MM.1S (cell line): ENCODE measurements around the gene FAIM2.

ENCODE experiments used
- DNase-seq: peaks from one replicate; pipeline ENCODE4 v3.0.0-alpha.2; 2015
- H2AFZ ChIP-seq: fragments of 300-600 bp; sonication (generic); 2 replicates; pipeline ENCODE4 v1.6.0; 2016; ENCODE audit warnings: antibody characterized with exemption, low read length
- H3F3A ChIP-seq: fragments of 300-600 bp; sonication (generic); 2 replicates; pipeline ENCODE4 v1.6.1; 2016; ENCODE audit warnings: mild to moderate bottlenecking, antibody characterized with exemption, low read length, moderate library complexity, mixed read lengths; ENCODE audit not compliant: insufficient read depth
- H3K27ac ChIP-seq: fragments of 300-600 bp; sonication (generic); 2 replicates; pipeline ENCODE4 v1.5.1; 2016; ENCODE audit warnings: mild to moderate bottlenecking, low read length
- H3K27me3 ChIP-seq: fragments of 300-600 bp; sonication (generic); replicated peaks from 2 replicates; pipeline ENCODE4 v1.6.0; 2016; ENCODE audit warnings: low read length; ENCODE audit not compliant: insufficient read depth
- H3K36me3 ChIP-seq: fragments of 300-600 bp; sonication (generic); replicated peaks from 2 replicates; pipeline ENCODE4 v1.6.1; 2016; ENCODE audit warnings: mild to moderate bottlenecking, low read length, mixed read lengths; ENCODE audit not compliant: insufficient read depth
- H3K4me1 ChIP-seq: fragments of 300-600 bp; sonication (generic); 2 replicates; pipeline ENCODE4 v1.6.1; 2016; ENCODE audit warnings: low read length, mixed read lengths
- H3K4me2 ChIP-seq: fragments of 300-600 bp; sonication (generic); 2 replicates; pipeline ENCODE4 v1.6.0; 2016; ENCODE audit warnings: low read depth, low read length
- H3K4me3 ChIP-seq: fragments of 300-600 bp; sonication (generic); 2 replicates; pipeline ENCODE4 v1.5.1; 2016; ENCODE audit warnings: low read length, mixed read lengths
- H3K79me2 ChIP-seq: fragments of 300-600 bp; sonication (generic); 2 replicates; pipeline ENCODE4 v1.6.1; 2016; ENCODE audit warnings: mixed run types, low read length, mixed read lengths
- H3K9ac ChIP-seq: fragments of 300-600 bp; sonication (generic); 2 replicates; pipeline ENCODE4 v1.6.1; 2016; ENCODE audit warnings: low read length, mixed read lengths
- H3K9me2 ChIP-seq: fragments of 300-600 bp; sonication (generic); replicated peaks from 2 replicates; pipeline ENCODE4 v1.6.1; 2016; ENCODE audit warnings: mild to moderate bottlenecking, low read length, mixed read lengths; ENCODE audit not compliant: insufficient read depth
- H3K9me3 ChIP-seq: fragments of 300-600 bp; sonication (generic); replicated peaks from 2 replicates; pipeline ENCODE4 v1.6.1; 2016; ENCODE audit warnings: mild to moderate bottlenecking, low read length, mixed read lengths; ENCODE audit not compliant: insufficient read depth
- H4K20me1 ChIP-seq: fragments of 300-600 bp; sonication (generic); 2 replicates; pipeline ENCODE4 v1.6.1; 2016; ENCODE audit warnings: mild to moderate bottlenecking, low read length, moderate library complexity, mixed read lengths; ENCODE audit not compliant: insufficient read depth
- EZH2 ChIP-seq: fragments of 300-600 bp; sonication (generic); optimal IDR thresholded peaks from 2 replicates; pipeline ENCODE3; 2017; ENCODE audit warnings: low read depth, mild to moderate bottlenecking, antibody characterized with exemption, low read length, mixed read lengths
- EZH2phosphoT487 ChIP-seq: fragments of 300-600 bp; sonication (generic); IDR thresholded peaks from 2 replicates; pipeline ENCODE4 v1.6.1; 2018; ENCODE audit warnings: antibody characterized with exemption, low read length
- TF ChIP-seq, protein P1 (sequence below): fragments of 300-600 bp; sonication (generic); IDR thresholded peaks from 2 replicates; pipeline ENCODE4 v1.5.1; 2016; ENCODE audit warnings: antibody characterized with exemption, low read length, mixed read lengths

FAIM2 gene

DNA sequence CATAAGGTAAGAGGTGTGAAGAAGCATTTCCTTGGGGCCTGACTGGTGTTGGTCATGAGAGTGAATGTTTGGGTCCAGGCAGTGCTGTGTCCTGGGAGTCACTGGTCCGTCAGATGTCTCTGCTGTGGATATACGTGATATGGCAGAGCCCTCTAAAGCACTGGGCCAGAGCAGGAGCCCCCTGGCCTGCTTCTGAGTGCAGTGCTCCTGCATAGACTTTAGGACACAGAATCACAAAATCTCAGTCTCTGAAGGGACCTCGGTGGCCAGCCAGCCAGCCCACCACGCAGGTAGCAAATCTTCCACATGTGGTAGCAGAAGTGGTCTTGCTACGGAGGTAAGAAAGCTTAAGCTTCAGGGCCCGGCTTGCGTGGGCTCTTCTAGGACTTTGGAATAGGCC lies 28.3 kb upstream of the FAIM2 start:
- Histone ChIP-seq H2AFZ (no peak overlapping the region), H3K9me2 (no peaks in the 10 kb centered on the region), H3K27ac (no peak overlapping the region)

DNA sequence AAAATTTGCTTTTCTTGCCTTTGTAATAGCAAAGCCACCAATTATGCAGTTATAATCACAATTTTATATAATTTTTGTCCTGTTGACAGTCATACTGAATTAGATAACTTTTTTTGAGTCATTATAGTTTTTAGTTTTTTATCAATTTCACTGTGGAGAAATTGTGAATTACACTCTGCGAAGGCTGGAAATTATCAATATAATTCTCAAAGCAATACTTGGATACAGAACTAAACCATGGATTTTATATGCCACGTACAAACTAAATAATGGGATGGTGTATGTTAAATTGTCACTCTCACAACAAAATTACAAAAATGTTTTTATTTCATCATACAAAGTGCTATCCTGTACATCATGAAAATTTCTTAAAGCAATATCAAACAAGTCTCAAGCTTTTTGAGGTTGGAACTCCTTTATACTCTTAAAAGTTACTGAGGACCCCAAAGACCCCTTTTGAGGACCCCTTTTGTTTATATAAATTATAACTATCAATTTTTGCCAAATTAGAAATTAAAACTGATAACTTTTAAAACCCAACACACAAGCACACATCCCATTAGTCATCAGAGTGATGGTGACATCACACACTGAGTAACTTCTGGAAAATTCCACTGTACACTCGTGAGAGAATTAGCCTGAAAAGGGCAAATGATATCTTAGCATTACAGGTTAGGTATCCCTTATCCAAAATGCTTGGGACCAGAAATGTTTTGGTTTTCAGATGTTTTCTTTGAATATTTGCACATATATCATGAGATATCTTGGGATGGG lies 27.0 kb upstream of the FAIM2 start:
- no peak for DNase-seq
- no peak overlapping the region for H3K27ac ChIP-seq
- H3K4me3 ChIP-seq: no peak overlapping the region
- no peaks in the 10 kb centered on the region for H4K20me1 ChIP-seq
- no peaks in the 10 kb centered on the region for H3K9me3 ChIP-seq
- no peaks in the 10 kb centered on the region for H3K4me1 ChIP-seq
- H3K79me2 ChIP-seq: no peaks in the 10 kb centered on the region
- no peak overlapping the region for H3K9ac ChIP-seq
- H3K36me3 ChIP-seq: no peaks in the 10 kb centered on the region
- no peak overlapping the region for H3K4me2 ChIP-seq
- H2AFZ ChIP-seq: no peak overlapping the region
- TF ChIP-seq, protein P1, sequence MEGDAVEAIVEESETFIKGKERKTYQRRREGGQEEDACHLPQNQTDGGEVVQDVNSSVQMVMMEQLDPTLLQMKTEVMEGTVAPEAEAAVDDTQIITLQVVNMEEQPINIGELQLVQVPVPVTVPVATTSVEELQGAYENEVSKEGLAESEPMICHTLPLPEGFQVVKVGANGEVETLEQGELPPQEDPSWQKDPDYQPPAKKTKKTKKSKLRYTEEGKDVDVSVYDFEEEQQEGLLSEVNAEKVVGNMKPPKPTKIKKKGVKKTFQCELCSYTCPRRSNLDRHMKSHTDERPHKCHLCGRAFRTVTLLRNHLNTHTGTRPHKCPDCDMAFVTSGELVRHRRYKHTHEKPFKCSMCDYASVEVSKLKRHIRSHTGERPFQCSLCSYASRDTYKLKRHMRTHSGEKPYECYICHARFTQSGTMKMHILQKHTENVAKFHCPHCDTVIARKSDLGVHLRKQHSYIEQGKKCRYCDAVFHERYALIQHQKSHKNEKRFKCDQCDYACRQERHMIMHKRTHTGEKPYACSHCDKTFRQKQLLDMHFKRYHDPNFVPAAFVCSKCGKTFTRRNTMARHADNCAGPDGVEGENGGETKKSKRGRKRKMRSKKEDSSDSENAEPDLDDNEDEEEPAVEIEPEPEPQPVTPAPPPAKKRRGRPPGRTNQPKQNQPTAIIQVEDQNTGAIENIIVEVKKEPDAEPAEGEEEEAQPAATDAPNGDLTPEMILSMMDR: no peak
- TF ChIP-seq EZH2phosphoT487: no peak
- TF ChIP-seq EZH2: no peak
- H3K9me2 ChIP-seq: no peaks in the 10 kb centered on the region
- H3K27me3 ChIP-seq: no peaks in the 10 kb centered on the region
- H3F3A ChIP-seq: no peaks in the 10 kb centered on the region

More for the DNA sequence above, 28.3 kb upstream of the FAIM2 start:
- Histone ChIP-seq H3K79me2 (no peaks in the 10 kb centered on the region), H3K4me1 (no peaks in the 10 kb centered on the region), H3K36me3 (no peaks in the 10 kb centered on the region), H3F3A (no peaks in the 10 kb centered on the region), H4K20me1 (no peaks in the 10 kb centered on the region), H3K9me3 (no peaks in the 10 kb centered on the region), H3K9ac (no peak overlapping the region), H3K4me3 (no peak overlapping the region), H3K27me3 (no peaks in the 10 kb centered on the region), H3K4me2 (no peak overlapping the region)
- no peak for DNase-seq
- TF ChIP-seq, protein P1: no peak
- no peak for TF ChIP-seq EZH2phosphoT487
- no peak for TF ChIP-seq EZH2

DNA sequence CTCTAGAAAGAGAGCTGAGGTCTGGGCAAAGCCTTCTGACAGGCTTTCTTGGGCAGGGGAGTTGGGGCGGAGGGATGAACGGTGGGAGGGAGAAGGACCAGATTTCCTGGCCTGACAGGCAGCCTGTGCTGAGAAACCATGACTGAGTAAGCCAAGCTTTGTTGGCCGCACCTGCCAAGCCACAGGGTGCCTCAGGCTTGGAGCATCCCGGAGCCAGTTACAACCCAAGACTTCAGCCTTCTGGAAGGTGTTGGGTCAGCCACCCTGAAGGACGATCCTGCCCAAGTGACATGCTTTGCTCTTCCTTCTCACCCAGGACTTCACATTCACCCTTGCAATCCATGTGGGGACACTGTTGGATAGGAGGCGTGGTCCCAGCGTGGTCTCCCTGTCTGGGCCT lies 25.9 kb upstream of the FAIM2 start:
- Histone ChIP-seq H3K27me3 (no peaks in the 10 kb centered on the region), H3K9me3 (no peaks in the 10 kb centered on the region), H3K4me3 (no peak overlapping the region), H3K36me3 (no peaks in the 10 kb centered on the region), H3K4me2 (no peak overlapping the region), H2AFZ (no peak overlapping the region), H3K4me1 (no peaks in the 10 kb centered on the region), H4K20me1 (no peaks in the 10 kb centered on the region), H3K9me2 (no peaks in the 10 kb centered on the region), H3F3A (no peaks in the 10 kb centered on the region), H3K27ac (no peak overlapping the region), H3K9ac (no peak overlapping the region), H3K79me2 (no peaks in the 10 kb centered on the region)
- DNase-seq: no peak
- no peak for TF ChIP-seq EZH2
- TF ChIP-seq EZH2phosphoT487: no peak
- TF ChIP-seq, protein P1: no peak
